ENCODE data around the gene APOBR. TPM values are rescaled to one million over a fixed set of nuclear protein-coding genes. Genes with fewer than 3 reads are reported as not detected.
"Not testable (repeated sequence)": the region's sequence is repeated elsewhere in the genome, so short reads cannot be mapped to it uniquely, and the experiment has no call there.

Gene APOBR
- total and polyA plus RNA-seq, 2 donors (not counting 3 experiments of a cell fraction or from before 2014, with no cell fraction given): not detected

- CTCF ChIA-PET: no interaction called here
- H3K36me3 ChIP-seq (ENCODE audit: control insufficient read depth in 2 of 2, extremely low read depth in 1 of 2, insufficient read depth in 2 of 2, low read length in 2 of 2): no peaks in the 10 kb centered on the region
- dilution Hi-C loops (cut with MboI; ENCODE audit: extremely low pct_ligation_motif_present, low sequenced_read_pairs): no loop called here
- no peak overlapping the region for H3K27ac ChIP-seq (ENCODE audit: insufficient read depth, low read depth, low read length)
- H3K4me1 ChIP-seq (ENCODE audit: control insufficient read depth, extremely low read depth, insufficient read depth, low read length): peaks cover 2% of the 10 kb centered on the region
- POLR2A ChIA-PET: no interaction called here
- no peaks in the 10 kb centered on the region for H3K79me2 ChIP-seq (ENCODE audit: control insufficient read depth, insufficient read depth, low read length)
- FAIRE-seq: no peak
- H3K4me2 ChIP-seq (ENCODE audit: insufficient read depth, low read length): no peak overlapping the region
- TF ChIP-seq FOS (IDR thresholded peaks at IDR 0.05; ENCODE audit: borderline replicate concordance, insufficient read depth, low read length): no peak
- no peak for TF ChIP-seq MYC (IDR thresholded peaks at IDR 0.05; ENCODE audit: low read depth, low read length)
- no peaks in the 10 kb centered on the region for H3K9me1 ChIP-seq (replicated peaks; ENCODE audit: control insufficient read depth, extremely low read depth, insufficient read depth, low read length)
- H3K4me3 ChIP-seq (replicated peaks in 1 of 3; ENCODE audit: insufficient read depth in 1 of 3, low read depth in 1 of 3, low read length in 3 of 3): no peak overlapping the region
- H2AFZ ChIP-seq (ENCODE audit: low read depth, low read length): no peak overlapping the region
- BruUV-seq (replicated peaks): no TSS peak
- H4K20me1 ChIP-seq (replicated peaks; ENCODE audit: control insufficient read depth, extremely low read depth, insufficient read depth, low read length): no peaks in the 10 kb centered on the region
- peaks cover 0 to 2% of the 10 kb centered on the region in 2 experiments for H3K27me3 ChIP-seq (ENCODE audit: control insufficient read depth in 2 of 2, insufficient read depth in 2 of 2, low read length in 2 of 2)
- intact Hi-C loops (cut with micrococcal nuclease): loop anchor here (5.0 kb wide), 1 partner anchor 93 kb away; no protein-coding TSS in a partner anchor
- H3K9me3 ChIP-seq (replicated peaks; ENCODE audit: control insufficient read depth, insufficient read depth, low read length): no peaks in the 10 kb centered on the region
- H3K9ac ChIP-seq (replicated peaks; ENCODE audit: extremely low read depth, insufficient read depth, low read length): no peak overlapping the region
- DNase-seq (ENCODE audit: low read depth, low spot score): no peak
Observed at GRCh38 chr16:28524681-28525171, 30.3 kb downstream of the APOBR start.

- no peak overlapping the region for H3K27ac ChIP-seq (ENCODE audit: insufficient read depth, low read depth, low read length)
- no peak for TF ChIP-seq EZH2 (IDR thresholded peaks at IDR 0.05; ENCODE audit: borderline replicate concordance, low read depth, low read length, severe bottlenecking)
- no peak for TF ChIP-seq MAX (IDR thresholded peaks at IDR 0.05; ENCODE audit: insufficient read depth, insufficient read length)
- TF ChIP-seq GATA2 (IDR thresholded peaks at IDR 0.05; ENCODE audit: insufficient read depth, insufficient read length, low read depth, low read length): no peak
- no peak for TF ChIP-seq MYC (IDR thresholded peaks at IDR 0.05; ENCODE audit: low read depth, low read length)
- TF ChIP-seq POLR2AphosphoS5 (IDR thresholded peaks at IDR 0.05; ENCODE audit: insufficient read depth, low read depth, low read length): no peak
- no peak overlapping the region for H3K4me3 ChIP-seq (replicated peaks in 1 of 3; ENCODE audit: insufficient read depth in 1 of 3, low read depth in 1 of 3, low read length in 3 of 3)
- no TSS peak for BruUV-seq (replicated peaks)
- DNase-seq (ENCODE audit: low read depth, low spot score) (no peak), FAIRE-seq (no peak)
- H3K9ac ChIP-seq (replicated peaks; ENCODE audit: extremely low read depth, insufficient read depth, low read length): no peak overlapping the region
- dilution Hi-C loops (cut with MboI; ENCODE audit: extremely low pct_ligation_motif_present, low sequenced_read_pairs): no loop called here
- H4K20me1 ChIP-seq (replicated peaks; ENCODE audit: control insufficient read depth, extremely low read depth, insufficient read depth, low read length): no peaks in the 10 kb centered on the region
- H3K79me2 ChIP-seq (ENCODE audit: control insufficient read depth, insufficient read depth, low read length): no peaks in the 10 kb centered on the region
- ChIA-PET CTCF (interaction anchor here (0.6 to 1.2 kb wide), 2 partner anchors 22 to 434 kb away, joined by 3 to 4 read pairs; no protein-coding TSS in a partner anchor), POLR2A (no interaction called here)
- H3K4me1 ChIP-seq (ENCODE audit: control insufficient read depth, extremely low read depth, insufficient read depth, low read length): peaks cover 2% of the 10 kb centered on the region
- no peak overlapping the region for H2AFZ ChIP-seq (ENCODE audit: low read depth, low read length)
- H3K36me3 ChIP-seq (ENCODE audit: control insufficient read depth in 2 of 2, extremely low read depth in 1 of 2, insufficient read depth in 2 of 2, low read length in 2 of 2): no peaks in the 10 kb centered on the region
- H3K4me2 ChIP-seq (ENCODE audit: insufficient read depth, low read length): no peak overlapping the region
- peaks cover 0 to 2% of the 10 kb centered on the region in 2 experiments for H3K27me3 ChIP-seq (ENCODE audit: control insufficient read depth in 2 of 2, insufficient read depth in 2 of 2, low read length in 2 of 2)
- intact Hi-C loops (cut with micrococcal nuclease): loop anchor here (5.0 kb wide), 1 partner anchor 91 kb away; no protein-coding TSS in a partner anchor
- no peaks in the 10 kb centered on the region for H3K9me3 ChIP-seq (replicated peaks; ENCODE audit: control insufficient read depth, insufficient read depth, low read length)
- no peaks in the 10 kb centered on the region for H3K9me1 ChIP-seq (replicated peaks; ENCODE audit: control insufficient read depth, extremely low read depth, insufficient read depth, low read length)
Observed at GRCh38 chr16:28526201-28527099, 32.0 kb downstream of the APOBR start.

GRCh38 chr16:28527100-28527785 is 32.8 kb downstream of the APOBR start:
- H3K9me1 ChIP-seq (replicated peaks; ENCODE audit: control insufficient read depth, extremely low read depth, insufficient read depth, low read length); H3K4me3 ChIP-seq (replicated peaks in 1 of 3; ENCODE audit: insufficient read depth in 1 of 3, low read depth in 1 of 3, low read length in 3 of 3); dilution Hi-C loops (cut with MboI; ENCODE audit: extremely low pct_ligation_motif_present, low sequenced_read_pairs); CTCF ChIA-PET; H3K4me2 ChIP-seq (ENCODE audit: insufficient read depth, low read length); H3K27ac ChIP-seq (ENCODE audit: insufficient read depth, low read depth, low read length); H3K79me2 ChIP-seq (ENCODE audit: control insufficient read depth, insufficient read depth, low read length); H3K36me3 ChIP-seq (ENCODE audit: control insufficient read depth in 2 of 2, extremely low read depth in 1 of 2, insufficient read depth in 2 of 2, low read length in 2 of 2); H4K20me1 ChIP-seq (replicated peaks; ENCODE audit: control insufficient read depth, extremely low read depth, insufficient read depth, low read length); H2AFZ ChIP-seq (ENCODE audit: low read depth, low read length); H3K9ac ChIP-seq (replicated peaks; ENCODE audit: extremely low read depth, insufficient read depth, low read length); BruUV-seq (replicated peaks); H3K4me1 ChIP-seq (ENCODE audit: control insufficient read depth, extremely low read depth, insufficient read depth, low read length); H3K9me3 ChIP-seq (replicated peaks; ENCODE audit: control insufficient read depth, insufficient read depth, low read length); H3K27me3 ChIP-seq (ENCODE audit: control insufficient read depth in 2 of 2, insufficient read depth in 2 of 2, low read length in 2 of 2); POLR2A ChIA-PET: not testable (repeated sequence)
- intact Hi-C loops (cut with micrococcal nuclease): loop anchor here (5.0 kb wide), 1 partner anchor 90 kb away; no protein-coding TSS in a partner anchor
- FAIRE-seq (peak; percentile 66), DNase-seq (ENCODE audit: low read depth, low spot score) (peak; percentile 17)

Measured in endothelial cell of umbilical vein (primary cell).